OCI-LY3 (cell line): ENCODE measurements around the gene GDF2.

Source experiments
- H2AFZ ChIP-seq: fragments of 200-600, 300-600 bp; shearing (Covaris generic); 2 replicates; pipeline ENCODE4 v1.6.0; 2014; ENCODE audit warnings: antibody characterized with exemption, low read depth, low read length
- H3K27ac ChIP-seq: fragments of 200-600, 300-600 bp; sonication (generic); 2 replicates; pipeline ENCODE4 v1.5.1; 2014; ENCODE audit warnings: mild to moderate bottlenecking, low read length, moderate library complexity, mixed read lengths
- H3K27me3 ChIP-seq: fragments of 200-600, 300-600 bp; sonication (generic); 2 replicates; pipeline ENCODE4 v1.6.1; 2014; ENCODE audit warnings: low read depth, low read length, mixed read lengths
- H3K36me3 ChIP-seq: fragments of 200-600, 300-600 bp; sonication (generic); replicated peaks from 2 replicates; pipeline ENCODE3; 2014; ENCODE audit warnings: low read depth, low read length, mixed read lengths
- H3K4me1 ChIP-seq: fragments of 300-600, 200-600 bp; sonication (generic); 2 replicates; pipeline ENCODE4 v1.6.1; 2014; ENCODE audit warnings: low read length, mixed read lengths
- H3K4me2 ChIP-seq: fragments of 200-600, 300-600 bp; sonication (generic); 2 replicates; pipeline ENCODE4 v1.6.1; 2014; ENCODE audit warnings: low read length, mixed read lengths
- H3K4me3 ChIP-seq: fragments of 300-600, 200-600 bp; sonication (generic); 2 replicates; pipeline ENCODE4 v1.5.1; 2014; ENCODE audit warnings: antibody characterized with exemption, mild to moderate bottlenecking, low read length, moderate library complexity
- H3K79me2 ChIP-seq: fragments of 300-600, 200-600 bp; shearing (Covaris generic); 2 replicates; pipeline ENCODE4 v1.6.1; 2014; ENCODE audit warnings: mild to moderate bottlenecking, low read length, mixed read lengths
- H3K9ac ChIP-seq: fragments of 300-600, 200-600 bp; shearing (Covaris generic); 2 replicates; pipeline ENCODE4 v1.6.0; 2014; ENCODE audit warnings: mild to moderate bottlenecking, low read length, moderate library complexity
- H3K9me3 ChIP-seq: fragments of 200-600, 300-600 bp; shearing (Covaris generic); 2 replicates; pipeline ENCODE4 v1.6.1; 2014; ENCODE audit warnings: low read length, mixed read lengths; ENCODE audit not compliant: insufficient read depth
- H4K20me1 ChIP-seq: fragments of 200-600, 300-600 bp; sonication (generic); 2 replicates; pipeline ENCODE4 v1.6.1; 2016; ENCODE audit warnings: low read length, mixed read lengths; ENCODE audit not compliant: insufficient read depth
- EZH2phosphoT487 ChIP-seq: fragments of 200-600 bp; shearing (Covaris generic); IDR thresholded peaks from 2 replicates; pipeline ENCODE4 v1.6.1; 2018; ENCODE audit warnings: antibody characterized with exemption, mixed run types, low read depth
- TF ChIP-seq, protein P1 (sequence below): fragments of 200-600, 300-600 bp; sonication (generic); IDR thresholded peaks from 2 replicates; pipeline ENCODE4 v1.5.1; 2014; ENCODE audit warnings: antibody characterized with exemption, low read length, low read depth

GDF2 gene

DNA sequence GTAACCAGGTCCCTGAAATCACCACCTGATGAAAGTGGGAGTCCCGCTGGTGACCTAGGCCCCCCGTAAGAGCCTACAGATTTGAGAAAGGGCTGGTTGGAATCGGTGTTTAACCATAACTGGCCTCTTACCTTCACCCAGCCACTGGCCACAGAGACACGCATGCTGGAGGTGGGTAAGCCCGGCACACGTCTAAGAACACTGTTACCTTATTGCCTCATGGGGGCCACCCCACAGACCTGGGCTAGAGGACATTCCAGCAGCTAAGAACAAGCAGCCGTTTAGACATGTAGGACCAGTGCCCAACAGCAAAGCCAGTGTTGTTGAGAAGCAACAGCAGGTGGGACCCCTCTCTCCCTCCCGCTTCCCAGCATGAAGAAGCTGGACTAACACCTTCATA is 2.5 kb upstream of the GDF2 start:
- no peaks in the 10 kb centered on the region for H4K20me1 ChIP-seq
- no peaks in the 10 kb centered on the region for H3K9me3 ChIP-seq
- no peak overlapping the region for H2AFZ ChIP-seq
- no peak overlapping the region for H3K4me2 ChIP-seq
- H3K4me1 ChIP-seq, result no peaks in the 10 kb centered on the region
- no peak overlapping the region for H3K9ac ChIP-seq
- TF ChIP-seq EZH2phosphoT487, result no peak
- TF ChIP-seq, protein P1, sequence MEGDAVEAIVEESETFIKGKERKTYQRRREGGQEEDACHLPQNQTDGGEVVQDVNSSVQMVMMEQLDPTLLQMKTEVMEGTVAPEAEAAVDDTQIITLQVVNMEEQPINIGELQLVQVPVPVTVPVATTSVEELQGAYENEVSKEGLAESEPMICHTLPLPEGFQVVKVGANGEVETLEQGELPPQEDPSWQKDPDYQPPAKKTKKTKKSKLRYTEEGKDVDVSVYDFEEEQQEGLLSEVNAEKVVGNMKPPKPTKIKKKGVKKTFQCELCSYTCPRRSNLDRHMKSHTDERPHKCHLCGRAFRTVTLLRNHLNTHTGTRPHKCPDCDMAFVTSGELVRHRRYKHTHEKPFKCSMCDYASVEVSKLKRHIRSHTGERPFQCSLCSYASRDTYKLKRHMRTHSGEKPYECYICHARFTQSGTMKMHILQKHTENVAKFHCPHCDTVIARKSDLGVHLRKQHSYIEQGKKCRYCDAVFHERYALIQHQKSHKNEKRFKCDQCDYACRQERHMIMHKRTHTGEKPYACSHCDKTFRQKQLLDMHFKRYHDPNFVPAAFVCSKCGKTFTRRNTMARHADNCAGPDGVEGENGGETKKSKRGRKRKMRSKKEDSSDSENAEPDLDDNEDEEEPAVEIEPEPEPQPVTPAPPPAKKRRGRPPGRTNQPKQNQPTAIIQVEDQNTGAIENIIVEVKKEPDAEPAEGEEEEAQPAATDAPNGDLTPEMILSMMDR, result no peak
- no peak overlapping the region for H3K4me3 ChIP-seq
- H3K27ac ChIP-seq, result no peak overlapping the region
- H3K27me3 ChIP-seq, result no peaks in the 10 kb centered on the region
- H3K36me3 ChIP-seq, result no peaks in the 10 kb centered on the region
- no peaks in the 10 kb centered on the region for H3K79me2 ChIP-seq

DNA sequence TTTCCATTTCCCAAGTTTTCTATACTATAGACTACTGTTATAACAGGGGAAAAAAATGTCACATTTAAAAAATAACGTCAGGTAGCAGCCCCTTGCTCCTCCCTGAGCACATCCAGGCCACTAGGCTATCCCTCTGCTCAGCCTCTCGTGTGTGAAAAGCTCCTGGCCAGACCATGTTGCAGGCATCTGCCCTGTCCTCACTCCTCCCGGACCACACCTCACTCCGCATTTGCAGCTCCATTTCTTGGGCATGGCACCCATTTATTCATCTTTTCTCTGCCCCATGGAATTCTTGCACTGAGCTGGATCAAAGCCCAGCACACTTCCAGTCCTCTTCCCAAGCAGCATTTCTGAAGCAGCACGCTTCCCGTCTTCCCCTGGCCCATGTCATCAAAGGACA is 1.4 kb upstream of the GDF2 start:
- Histone ChIP-seq H2AFZ (no peak overlapping the region), H3K27ac (no peak overlapping the region), H3K4me3 (no peak overlapping the region), H3K4me2 (no peak overlapping the region), H4K20me1 (no peaks in the 10 kb centered on the region), H3K79me2 (no peaks in the 10 kb centered on the region), H3K27me3 (no peaks in the 10 kb centered on the region), H3K9me3 (no peaks in the 10 kb centered on the region), H3K4me1 (no peaks in the 10 kb centered on the region), H3K36me3 (no peaks in the 10 kb centered on the region), H3K9ac (no peak overlapping the region)
- TF ChIP-seq, protein P1, result no peak
- no peak for TF ChIP-seq EZH2phosphoT487

DNA sequence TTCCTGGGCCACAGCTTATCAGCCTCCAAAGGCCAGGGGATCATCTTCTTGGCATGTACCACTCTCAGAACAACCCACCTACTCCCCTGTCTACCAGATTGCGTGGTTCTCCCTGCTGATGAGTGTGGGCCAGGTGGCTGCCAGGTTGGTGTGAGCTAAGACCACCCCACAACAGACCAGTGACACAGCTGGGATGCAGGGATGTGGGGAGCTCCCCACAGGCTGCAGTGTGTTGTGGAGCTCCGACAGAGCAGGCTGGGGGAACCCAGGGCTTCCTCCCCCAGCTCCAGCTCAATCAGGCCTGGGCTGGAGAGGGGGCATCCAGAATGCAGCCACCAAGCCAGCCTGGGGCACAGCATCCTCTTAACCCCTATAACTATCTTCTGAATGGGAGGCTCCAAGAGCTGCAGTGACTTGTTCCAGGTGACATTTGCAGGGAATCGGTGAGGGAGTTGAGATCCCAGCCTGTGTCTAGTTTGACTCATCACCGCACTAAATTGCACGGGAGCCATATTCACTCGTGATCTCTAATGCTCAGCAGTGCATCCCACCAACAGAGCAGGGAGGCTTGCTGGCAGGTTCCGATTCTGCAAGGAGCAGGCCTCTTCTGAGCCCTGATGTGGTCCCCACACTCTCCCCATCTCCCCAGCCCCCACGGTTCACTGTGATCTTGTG is 596 bp upstream of the GDF2 start:
- Histone ChIP-seq H3K36me3 (no peaks in the 10 kb centered on the region), H3K27ac (no peak overlapping the region), H3K4me1 (no peaks in the 10 kb centered on the region), H3K27me3 (no peaks in the 10 kb centered on the region), H4K20me1 (no peaks in the 10 kb centered on the region), H3K9ac (no peak overlapping the region), H2AFZ (no peak overlapping the region), H3K9me3 (no peaks in the 10 kb centered on the region), H3K79me2 (no peaks in the 10 kb centered on the region), H3K4me3 (no peak overlapping the region), H3K4me2 (no peak overlapping the region)
- TF ChIP-seq EZH2phosphoT487, result no peak
- TF ChIP-seq, protein P1, result no peak

DNA sequence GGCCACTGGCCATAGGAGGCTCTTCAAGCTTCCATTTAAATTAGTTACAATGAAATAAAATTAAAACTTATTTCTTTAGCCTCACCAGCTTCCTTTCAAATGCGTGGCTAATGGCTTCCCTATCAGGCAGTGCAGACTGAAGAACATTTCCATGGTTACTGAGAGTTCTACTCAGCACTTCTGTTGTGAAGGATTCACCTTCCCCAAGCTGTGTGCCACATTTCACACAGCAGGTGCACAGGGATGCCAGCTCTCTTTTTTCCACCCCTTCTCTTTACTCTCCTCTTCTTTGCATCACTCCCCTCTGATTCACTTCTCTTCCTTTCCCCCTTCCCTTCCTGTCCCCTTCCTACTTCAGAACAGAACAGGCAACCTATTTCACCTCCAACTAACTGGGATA is 833 bp downstream of the GDF2 start:
- H3K27ac ChIP-seq, result no peak overlapping the region
- H3K4me2 ChIP-seq, result no peak overlapping the region
- no peak overlapping the region for H2AFZ ChIP-seq
- no peaks in the 10 kb centered on the region for H3K9me3 ChIP-seq
- TF ChIP-seq, protein P1, result no peak
- TF ChIP-seq EZH2phosphoT487, result no peak
- no peaks in the 10 kb centered on the region for H4K20me1 ChIP-seq
- no peaks in the 10 kb centered on the region for H3K4me1 ChIP-seq
- H3K9ac ChIP-seq, result no peak overlapping the region
- no peaks in the 10 kb centered on the region for H3K36me3 ChIP-seq
- H3K4me3 ChIP-seq, result no peak overlapping the region
- no peaks in the 10 kb centered on the region for H3K79me2 ChIP-seq
- no peaks in the 10 kb centered on the region for H3K27me3 ChIP-seq
